Measurements from ENCODE around the gene ZNF761.
"Not testable (repeated sequence)": the region's sequence is repeated elsewhere in the genome, so short reads cannot be mapped to it uniquely, and the experiment has no call there.

- TF ChIP-seq ZNF384 (IDR thresholded peaks at IDR 0.05); CTBP1 (IDR thresholded peaks at IDR 0.05; ENCODE audit: borderline replicate concordance); HDGF (IDR thresholded peaks at IDR 0.05; ENCODE audit: borderline replicate concordance); SP1 (IDR thresholded peaks at IDR 0.05); TARDBP (IDR thresholded peaks at IDR 0.05); FOXA1 (IDR thresholded peaks at IDR 0.05); PKNOX1 (IDR thresholded peaks at IDR 0.05); BHLHE40 (IDR thresholded peaks at IDR 0.05; ENCODE audit: borderline replicate concordance); FOXM1 (IDR thresholded peaks at IDR 0.05; ENCODE audit: borderline replicate concordance); ELF4 (IDR thresholded peaks at IDR 0.05); NFRKB (IDR thresholded peaks at IDR 0.05): not testable (repeated sequence)
Measured at GRCh38 chr19:53447196-53447595, 15.4 kb downstream of the ZNF761 start.
